Endometrial microvascular endothelial cells (primary cell): ENCODE results near the gene TBL1XR1. TPM values are rescaled to one million over a fixed set of nuclear protein-coding genes. Genes with fewer than 3 reads are reported as not detected.
"Not testable (repeated sequence)": the region's sequence is repeated elsewhere in the genome, so short reads cannot be mapped to it uniquely, and the experiment has no call there.

Experiments
- in situ Hi-C: cut with HindIII; loops from 2 replicates; pipeline ENCODE4 v1.10.0; 2017; ENCODE audit warnings: low sequenced_read_pairs, low pct_unique_long_range_greater_than_20kb; ENCODE audit errors: inconsistent ontology term
- total RNA-seq: library from RNA; depleted of rRNA; stranded (reverse); fragments of >200 nt; gene quantifications from one replicate; pipeline ENCODE4 v1.2.3, GENCODE V29; 2015; ENCODE audit errors: inconsistent ontology term

TBL1XR1 gene
- total RNA-seq, 1 donor from 2014 or later = 60.8 TPM

DNA sequence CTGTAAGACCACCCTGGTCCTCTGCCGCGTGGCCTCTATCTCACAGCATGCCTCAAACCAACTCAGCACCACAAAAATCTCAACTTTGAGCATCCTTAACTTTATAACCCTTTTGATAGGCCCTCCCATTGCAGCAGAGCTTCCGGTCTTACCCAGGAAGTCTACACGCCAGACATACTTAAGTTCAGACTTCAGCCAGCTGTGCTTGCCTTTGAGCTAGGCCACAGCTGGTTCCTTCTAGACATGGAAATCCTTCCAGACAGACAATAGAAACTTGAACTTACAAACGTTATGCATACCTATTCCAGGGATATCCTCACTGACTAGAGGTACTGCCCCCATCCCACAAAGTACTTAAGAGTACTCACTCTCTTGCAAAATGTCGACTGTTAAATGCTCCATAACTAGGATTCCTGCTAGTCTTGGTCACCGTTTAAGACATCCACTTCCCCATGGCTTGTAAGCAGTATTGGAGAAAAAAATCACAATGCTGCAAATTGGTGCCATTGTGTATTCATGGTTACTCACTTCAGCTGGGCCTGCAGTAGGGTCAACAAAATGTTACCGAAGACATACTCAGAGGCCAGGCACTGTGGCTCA, 183.5 kb downstream of the TBL1XR1 start:
- in situ Hi-C loops = no loop called here

DNA sequence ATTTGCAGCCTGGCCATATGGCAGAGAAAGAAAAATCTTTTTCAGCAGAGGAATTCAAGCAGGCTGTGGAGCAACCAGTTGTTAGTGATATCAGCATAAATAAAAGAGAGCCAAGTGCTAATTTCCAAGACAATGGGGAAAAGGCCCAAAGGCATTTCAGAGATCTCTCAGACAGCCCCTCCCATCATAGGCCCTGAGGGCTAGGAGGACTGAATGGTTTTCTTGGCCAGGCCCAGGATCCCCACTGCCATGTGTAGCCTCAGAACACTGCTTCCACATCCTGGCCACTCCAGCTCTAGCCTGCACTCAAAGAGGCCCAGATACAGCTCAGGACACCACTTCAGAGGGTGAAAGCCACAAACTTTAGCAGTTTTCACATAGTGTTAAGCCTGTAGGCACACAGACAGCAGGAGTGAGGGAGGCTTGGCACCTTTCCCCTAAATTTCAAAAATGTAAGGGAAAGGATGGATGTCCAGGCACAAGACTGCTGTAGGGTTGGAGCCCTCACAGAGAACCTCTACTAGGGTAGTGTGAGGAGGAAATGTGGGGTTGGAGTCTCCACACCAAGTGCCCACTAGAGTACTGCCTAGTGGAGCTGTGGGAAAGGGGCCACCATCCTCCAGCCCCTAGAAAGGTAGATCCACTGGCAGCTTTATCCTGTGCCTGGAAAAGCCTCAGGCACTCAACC, 191.4 kb downstream of the TBL1XR1 start:
- in situ Hi-C loops = no loop called here

DNA sequence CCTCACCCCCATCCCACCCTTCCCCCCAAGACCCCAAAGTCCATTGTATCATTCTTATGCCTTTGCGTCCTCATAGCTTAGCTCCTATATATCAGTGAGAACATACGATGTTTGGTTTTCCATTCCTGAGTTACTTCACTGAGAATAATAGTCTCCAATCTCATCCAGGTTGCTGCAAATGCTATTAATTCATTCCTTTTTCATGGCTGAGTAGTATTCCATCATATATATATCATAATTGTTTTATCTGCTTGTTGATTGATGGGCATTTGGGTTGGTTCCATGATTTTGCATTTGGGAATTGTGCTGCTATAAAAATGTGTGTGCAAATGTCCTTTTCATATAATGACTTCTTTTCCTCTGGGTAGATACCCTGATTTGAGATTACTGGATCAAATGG, 197.1 kb downstream of the TBL1XR1 start:
- in situ Hi-C loops = not testable (repeated sequence)

DNA sequence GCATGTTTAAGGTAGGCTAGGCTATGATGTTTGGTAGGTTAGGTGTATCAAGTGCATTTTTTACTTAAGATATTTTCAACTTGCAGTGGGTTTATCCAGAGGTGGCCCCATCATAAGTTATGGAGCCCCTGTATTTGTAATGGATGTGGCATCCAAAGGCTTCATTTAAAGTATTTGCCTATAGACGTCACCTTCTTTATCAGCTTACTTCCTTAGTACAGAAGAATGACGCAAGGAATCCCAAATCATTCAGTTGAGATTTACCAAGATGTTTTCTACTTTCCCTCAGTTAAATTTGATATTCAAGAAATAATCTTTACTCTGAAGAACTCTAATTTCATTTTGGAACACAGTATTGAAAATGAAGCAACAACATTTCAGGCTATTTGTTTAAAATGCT, 201.3 kb downstream of the TBL1XR1 start:
- in situ Hi-C loops = no loop called here

DNA sequence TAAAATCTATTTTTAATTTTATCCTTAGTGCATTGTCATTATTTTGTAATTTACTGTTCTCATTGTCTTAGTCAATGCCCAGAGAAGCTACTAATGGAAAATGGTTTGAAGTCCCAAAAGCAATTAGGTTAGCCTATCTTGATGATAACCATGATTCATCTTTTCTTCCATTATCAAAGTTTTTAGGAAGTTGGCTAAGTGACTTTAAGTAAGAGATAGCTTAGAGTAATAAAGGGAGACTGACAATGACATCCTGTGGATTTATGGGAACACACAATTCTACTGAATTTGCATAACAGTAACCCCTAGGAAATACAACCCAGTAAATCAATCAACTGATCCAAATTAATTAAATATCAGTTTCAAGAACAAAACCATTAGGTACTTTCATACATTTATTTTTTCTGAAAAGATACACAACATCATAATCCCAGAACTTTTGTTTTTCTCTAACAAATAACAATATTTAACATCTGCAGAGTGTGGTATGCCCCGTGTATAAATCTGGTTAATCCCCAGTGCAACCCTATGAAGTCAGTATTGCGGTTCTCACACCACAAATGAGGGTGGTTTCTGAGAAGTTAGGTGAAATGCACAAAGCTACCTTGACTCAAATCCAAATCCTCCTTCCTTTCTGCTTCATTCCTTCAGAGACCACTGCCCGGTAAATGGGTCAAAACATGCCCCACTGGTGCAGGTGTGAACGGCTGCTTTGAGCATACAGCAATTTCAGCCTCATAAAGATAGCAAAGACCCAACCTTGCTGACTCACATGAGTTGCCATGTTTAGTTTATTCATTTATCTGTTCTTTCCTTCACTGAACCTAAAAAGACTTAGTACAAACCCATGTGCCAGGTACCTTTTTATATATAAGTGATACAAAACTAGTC, 202.1 kb downstream of the TBL1XR1 start:
- in situ Hi-C loops = no loop called here

DNA sequence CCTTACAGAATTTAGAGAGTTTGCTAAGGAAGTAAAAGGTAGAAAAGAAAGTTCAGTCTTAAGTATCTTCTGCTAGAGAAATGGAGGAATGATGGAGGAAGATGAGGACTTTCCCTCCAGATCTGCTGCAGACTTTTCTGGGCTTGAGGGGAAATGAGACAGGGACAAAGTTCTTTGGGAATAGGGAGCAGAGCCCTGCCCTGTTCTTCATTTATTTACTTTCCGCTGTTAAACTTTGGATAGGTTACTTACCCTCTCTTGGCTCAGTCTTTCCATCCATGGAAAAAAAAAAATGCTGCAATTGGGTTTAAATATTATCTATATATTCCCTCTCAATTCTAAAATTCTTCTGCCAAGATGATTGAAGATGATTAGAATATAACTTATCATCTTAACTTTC, 202.9 kb downstream of the TBL1XR1 start:
- in situ Hi-C loops = no loop called here

DNA sequence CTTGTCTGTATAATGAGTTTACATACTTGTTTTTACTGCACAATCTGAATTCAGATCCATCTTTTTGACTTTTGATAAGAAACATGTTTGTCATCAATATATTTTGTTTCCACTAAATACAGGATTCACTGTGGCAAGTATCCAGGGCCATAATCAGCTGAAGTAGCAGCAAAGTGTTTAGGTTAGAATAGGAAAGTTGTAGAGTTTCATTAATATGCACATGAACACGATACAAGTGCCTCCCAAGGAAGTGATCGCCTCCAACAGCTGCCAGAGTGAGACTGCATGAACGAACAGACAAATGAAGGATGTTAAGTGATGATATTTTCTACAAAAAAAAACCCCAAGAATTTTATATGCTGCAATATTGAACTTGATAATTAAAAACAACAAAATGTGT, 204.3 kb downstream of the TBL1XR1 start:
- in situ Hi-C loops = no loop called here

DNA sequence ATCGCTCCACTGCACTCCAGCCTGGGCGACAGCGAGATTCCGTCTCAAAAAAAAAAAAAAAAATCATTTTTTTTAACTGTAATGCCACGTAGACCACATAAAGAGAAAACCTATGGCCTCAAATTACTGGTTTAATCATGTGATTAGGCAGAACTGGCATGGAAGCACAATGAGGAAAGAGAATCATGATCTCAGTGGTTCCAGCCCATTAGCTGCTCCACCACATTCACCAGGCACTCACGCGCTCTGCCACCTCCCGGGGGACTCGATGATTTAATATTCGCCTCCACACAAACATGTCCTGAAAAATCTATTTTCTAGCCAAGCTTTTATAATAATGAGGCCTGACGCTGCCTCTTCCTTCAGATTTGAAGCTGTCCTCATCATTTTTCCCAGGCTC, 204.7 kb downstream of the TBL1XR1 start:
- in situ Hi-C loops = no loop called here

DNA sequence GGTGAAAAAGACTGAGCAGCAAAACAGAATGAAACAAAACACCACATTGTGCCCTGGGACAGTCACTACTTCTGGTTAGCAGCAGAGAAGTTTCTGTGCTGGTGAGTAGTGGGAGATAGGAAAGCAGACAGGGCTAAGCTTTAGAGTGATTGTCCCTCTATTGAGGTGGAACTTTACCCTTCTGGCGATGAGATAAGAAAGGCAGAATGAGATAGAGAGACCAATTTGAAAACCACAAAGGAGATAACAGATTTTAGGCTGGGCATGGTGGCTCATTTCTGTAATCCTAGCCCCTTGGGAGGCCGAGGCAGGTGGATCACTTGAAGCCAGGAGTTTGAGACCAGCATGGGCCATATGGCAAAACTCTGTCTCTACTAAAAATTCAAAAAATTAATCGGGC, 208.5 kb downstream of the TBL1XR1 start:
- in situ Hi-C loops = no loop called here

DNA sequence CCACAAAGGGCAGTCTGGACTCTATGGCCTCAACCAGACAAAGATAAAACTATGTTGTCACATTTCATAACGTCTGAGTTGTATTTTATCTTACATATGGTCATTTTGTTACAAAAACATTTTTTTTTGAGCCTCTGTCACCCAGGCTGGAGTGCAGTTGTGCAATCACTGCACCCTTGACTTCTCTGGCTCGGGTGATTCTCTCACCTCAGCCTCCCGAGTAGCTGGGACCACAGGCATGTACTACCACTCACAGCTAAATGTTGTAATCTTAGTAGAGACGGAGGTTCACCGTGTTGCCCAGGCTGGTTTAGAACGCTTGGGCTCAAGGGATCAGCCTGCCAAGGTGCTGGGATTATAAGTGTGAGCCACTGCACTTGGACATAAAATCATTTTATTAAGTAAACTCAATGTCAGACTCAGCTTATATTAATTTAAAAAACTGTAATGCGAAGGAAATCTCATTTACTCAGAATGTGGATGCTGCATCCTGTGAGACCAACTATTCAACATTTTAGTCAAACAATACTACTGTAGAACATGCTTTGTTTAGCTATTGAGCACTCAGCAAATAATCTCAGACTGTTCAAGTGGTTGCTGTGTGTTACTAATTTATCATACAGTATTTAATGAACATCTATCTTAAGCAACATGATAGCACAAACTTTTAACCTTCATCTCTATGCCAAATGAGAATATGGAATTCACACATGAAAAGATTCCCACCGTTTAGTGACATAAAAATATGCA, 209.2 kb downstream of the TBL1XR1 start:
- in situ Hi-C loops = no loop called here

DNA sequence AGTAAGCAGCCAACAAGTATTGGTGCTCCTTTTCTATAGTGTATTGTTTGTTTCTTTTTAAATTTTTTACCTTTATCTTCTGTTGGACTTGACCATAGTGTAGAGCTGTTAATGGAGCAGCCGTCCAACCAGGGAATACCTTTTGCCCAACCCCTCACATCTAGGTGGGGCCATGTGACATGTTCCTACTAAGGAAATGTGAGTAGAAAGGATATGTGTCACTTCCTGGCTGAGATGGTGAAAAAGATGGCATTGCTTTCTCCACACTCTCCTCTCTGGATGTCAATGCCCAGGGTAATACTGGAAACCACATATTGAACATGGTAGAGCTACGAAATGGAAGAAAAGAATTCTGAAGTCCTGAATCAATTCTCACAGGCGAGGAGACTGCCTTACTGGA, 218.8 kb downstream of the TBL1XR1 start:
- in situ Hi-C loops = no loop called here

DNA sequence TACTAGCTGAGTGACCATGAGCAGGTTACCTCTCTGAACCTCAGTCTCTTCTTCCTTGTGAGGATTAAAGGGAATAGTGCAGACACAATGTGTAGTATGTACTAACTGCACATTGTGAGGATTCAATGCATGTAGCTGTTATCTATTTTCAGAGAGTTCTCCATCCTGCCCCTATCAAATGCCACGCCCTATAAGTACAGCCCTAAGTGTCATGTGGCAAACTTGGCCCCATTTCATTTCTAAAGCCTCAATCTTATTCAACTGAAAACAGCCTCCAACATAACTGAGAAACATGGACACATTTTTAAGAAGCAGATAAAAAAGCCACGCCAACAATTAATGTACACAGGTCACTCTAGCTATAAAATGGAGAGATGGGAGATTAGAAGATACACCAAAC, 220.0 kb downstream of the TBL1XR1 start:
- in situ Hi-C loops = no loop called here

DNA sequence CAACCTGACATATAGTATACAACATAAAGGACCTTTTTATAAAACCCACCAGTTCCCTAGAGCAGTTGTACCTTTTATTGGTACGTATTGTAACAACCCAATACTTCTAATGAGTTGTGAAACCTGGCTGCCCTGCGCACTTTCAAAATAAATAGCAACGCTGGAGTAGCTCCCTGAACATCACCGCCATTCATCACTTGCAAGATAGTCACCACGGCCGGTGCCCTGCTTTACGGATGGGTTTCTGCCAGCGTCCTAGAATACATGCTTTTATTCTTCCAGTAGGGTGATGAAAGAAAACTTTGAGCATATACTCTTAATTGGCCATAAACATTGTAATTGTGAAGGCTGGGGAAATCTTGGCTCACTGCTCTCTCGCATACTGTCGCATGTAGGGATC, 220.7 kb downstream of the TBL1XR1 start:
- in situ Hi-C loops = no loop called here

DNA sequence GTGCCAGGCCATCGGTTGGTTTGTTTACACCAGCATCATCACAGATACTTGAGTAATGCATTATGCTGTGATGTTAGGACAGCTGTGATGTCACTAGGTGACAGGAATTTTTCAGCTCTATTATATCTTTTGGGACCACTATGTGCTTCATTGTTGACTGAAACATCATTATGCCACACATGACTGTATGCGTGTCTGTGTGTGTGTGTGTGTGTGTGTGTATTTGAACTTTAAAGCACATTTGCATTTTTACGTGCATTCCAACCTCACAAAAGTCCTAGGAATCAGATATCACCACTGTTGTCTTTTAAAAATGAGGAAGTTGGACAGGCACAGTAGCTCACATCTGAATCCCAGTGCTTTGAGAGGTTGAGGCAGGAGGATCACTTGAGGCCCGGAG, 223.0 kb downstream of the TBL1XR1 start:
- in situ Hi-C loops = no loop called here

DNA sequence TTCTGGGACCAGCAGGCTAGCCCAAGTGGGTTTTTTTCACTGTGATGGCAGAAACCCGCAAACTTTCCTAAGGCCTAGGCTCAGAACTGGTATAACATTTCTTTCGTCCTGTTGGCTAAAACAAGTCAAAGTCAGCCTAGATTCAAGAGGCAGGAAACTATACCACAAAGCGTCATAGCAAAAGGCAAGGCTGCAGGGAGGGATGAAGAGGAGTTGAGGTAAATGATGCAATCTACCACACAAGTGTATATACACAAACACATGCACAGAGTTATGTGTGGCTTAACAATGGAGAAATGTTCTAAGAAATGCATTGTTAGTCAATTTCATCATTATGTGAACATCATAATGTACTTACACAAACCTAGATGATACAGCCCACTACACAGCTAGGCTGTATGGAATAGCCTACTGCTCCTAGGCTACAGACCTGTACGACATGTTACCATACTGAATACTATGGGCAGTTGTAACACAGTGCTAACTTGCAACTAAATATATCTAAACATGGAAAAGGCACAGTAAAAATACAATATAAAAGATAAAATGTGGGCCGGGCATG, 225.6 kb downstream of the TBL1XR1 start:
- in situ Hi-C loops = no loop called here

DNA sequence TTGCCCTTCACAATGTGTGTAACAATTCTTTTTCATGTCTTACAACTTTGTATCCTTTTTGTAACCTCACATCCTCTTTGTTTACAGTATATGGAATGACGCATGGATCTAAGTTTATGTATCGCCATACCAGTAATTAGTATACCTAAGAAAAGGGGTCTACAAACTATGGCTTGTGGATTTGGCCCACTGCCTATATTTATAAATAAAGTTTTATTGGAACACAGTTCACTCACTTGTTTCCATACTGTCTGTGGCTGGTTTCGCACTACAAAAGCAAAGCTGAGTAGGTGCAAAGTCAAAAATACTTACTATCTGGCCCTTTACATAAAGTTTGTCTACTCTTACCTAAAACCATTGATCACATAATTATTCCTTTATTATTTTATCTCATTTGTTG, 226.5 kb downstream of the TBL1XR1 start:
- in situ Hi-C loops = no loop called here

DNA sequence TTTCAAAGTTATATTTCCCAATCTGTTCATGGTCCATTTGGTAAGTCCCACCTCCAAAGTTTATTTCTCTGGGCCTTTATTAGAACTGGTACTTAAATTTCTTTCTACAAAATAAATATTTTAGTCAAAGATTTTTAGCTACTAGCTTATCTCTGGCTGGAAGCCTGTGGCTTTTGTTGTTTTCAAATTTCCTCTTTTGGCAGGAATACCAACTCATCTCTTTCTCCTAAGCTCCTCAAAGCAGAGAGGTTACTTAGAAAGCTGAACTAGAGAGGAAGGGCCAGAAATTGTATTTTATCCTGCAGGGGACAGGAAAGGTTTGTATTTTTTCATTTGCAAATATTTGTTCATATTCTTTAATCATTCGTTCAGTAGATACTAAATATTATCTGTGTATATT, 227.8 kb downstream of the TBL1XR1 start:
- in situ Hi-C loops = no loop called here
